ENCODE results near the gene TRAPPC3. TPM values are rescaled to one million over a fixed set of nuclear protein-coding genes. Genes with fewer than 3 reads are reported as not detected.
A peak's percentile ranks its signal among the peaks of the same experiment; 100 is the strongest.
"Not testable (repeated sequence)": the region's sequence is repeated elsewhere in the genome, so short reads cannot be mapped to it uniquely, and the experiment has no call there.

TRAPPC3 gene
- 54.6 TPM for total RNA-seq
- long read RNA-seq, transcript TRAPPC3-204 (5 exons, 1,265 nt): major isoform, 25 of 27 reads
- long read RNA-seq, partial matches to known transcripts: 0 of 27 reads
- long read RNA-seq, other reads (novel, unspliced or antisense): 0 of 27 reads

DNA sequence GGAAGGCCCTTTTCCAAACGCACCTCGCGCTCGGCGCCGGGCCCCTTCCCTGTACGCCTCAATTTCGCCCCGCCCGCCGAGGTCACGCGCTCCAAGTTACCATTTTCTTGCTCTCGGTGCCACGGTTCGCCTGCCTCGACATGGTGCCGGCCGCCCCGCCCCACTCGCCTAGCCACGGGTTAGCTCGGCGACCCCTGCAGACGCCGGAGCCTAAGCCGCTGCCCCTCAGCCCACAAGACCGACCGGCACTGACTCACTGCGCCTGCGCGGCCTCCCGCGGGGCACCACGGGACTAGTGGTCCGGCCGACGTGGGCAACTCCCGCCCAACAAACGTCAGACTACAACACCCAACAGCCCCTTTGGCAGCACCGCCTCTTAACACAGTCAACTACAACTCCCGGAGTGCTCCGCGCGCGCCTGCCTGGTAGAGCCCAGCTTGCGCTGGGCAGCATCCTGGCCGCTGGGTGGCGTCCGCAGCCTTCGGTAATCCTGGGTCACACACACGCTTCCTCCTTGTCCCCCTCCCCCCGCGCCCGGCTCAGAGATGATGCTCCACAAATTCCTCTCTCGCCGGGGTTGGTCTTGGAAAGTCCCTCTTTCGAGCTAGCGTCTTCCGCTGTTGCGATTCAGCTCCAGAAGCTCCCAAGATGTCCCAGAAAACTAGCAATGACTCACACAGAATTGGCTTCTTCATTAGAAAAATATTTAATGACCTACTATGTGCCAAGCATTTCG is at the start of gene TRAPPC3:
Gene TRAPPC3 (minus strand): TSS at position 250 of the 736 bp plus-strand sequence. CDS start 108 bp downstream, at position 142.
- peak within 1 kb of the TSS; percentile 100 for H3K27ac ChIP-seq (replicated peaks)
- no peaks in the 10 kb centered on the region for H3K27me3 ChIP-seq (ENCODE audit: low read depth)
- DNase-seq: peak; percentile 100
- no peaks in the 10 kb centered on the region for H3K9me3 ChIP-seq (replicated peaks)
- no peaks in the 10 kb centered on the region for H3K36me3 ChIP-seq
- peak within 1 kb of the TSS; percentile 97 for H3K4me3 ChIP-seq
- TF ChIP-seq, protein P1, sequence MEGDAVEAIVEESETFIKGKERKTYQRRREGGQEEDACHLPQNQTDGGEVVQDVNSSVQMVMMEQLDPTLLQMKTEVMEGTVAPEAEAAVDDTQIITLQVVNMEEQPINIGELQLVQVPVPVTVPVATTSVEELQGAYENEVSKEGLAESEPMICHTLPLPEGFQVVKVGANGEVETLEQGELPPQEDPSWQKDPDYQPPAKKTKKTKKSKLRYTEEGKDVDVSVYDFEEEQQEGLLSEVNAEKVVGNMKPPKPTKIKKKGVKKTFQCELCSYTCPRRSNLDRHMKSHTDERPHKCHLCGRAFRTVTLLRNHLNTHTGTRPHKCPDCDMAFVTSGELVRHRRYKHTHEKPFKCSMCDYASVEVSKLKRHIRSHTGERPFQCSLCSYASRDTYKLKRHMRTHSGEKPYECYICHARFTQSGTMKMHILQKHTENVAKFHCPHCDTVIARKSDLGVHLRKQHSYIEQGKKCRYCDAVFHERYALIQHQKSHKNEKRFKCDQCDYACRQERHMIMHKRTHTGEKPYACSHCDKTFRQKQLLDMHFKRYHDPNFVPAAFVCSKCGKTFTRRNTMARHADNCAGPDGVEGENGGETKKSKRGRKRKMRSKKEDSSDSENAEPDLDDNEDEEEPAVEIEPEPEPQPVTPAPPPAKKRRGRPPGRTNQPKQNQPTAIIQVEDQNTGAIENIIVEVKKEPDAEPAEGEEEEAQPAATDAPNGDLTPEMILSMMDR (IDR thresholded peaks at IDR 0.05; ENCODE audit: borderline replicate concordance): peak; percentile 98
- H3K4me1 ChIP-seq: peaks cover 65% of the 10 kb centered on the region
- intact Hi-C loops (cut with micrococcal nuclease): loop anchor here (10.0 kb wide), 1 partner anchor 135 kb away; no protein-coding TSS in a partner anchor

DNA sequence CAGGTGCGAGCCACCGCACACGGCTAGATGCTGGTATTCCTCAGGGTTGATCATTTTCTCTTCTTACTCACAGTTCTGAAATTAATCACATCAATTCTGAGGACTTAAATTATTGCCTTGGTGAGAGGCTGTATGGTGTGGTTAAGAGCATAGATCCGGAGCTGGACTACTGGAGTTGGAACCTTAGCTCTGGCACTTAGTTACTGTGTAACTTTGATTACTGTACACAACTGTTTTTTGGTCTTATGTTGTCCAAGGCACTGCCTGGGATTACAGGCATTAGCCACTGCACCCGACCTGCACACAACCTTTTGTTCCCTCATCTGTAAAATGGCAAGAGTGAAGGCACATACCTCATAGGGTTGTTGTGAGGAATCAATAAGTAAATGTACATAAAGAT is 49.4 kb upstream of the TRAPPC3 start:
- DNase-seq: no peak
- H3K36me3 ChIP-seq: no peaks in the 10 kb centered on the region
- TF ChIP-seq, protein P1 (IDR thresholded peaks at IDR 0.05; ENCODE audit: borderline replicate concordance): no peak
- peaks cover 32% of the 10 kb centered on the region for H3K4me1 ChIP-seq
- peak overlapping the region; percentile 95 for H3K27ac ChIP-seq (replicated peaks)
- no peak overlapping the region for H3K4me3 ChIP-seq
- no peaks in the 10 kb centered on the region for H3K27me3 ChIP-seq (ENCODE audit: low read depth)
- intact Hi-C loops (cut with micrococcal nuclease): no loop called here
- H3K9me3 ChIP-seq (replicated peaks): no peaks in the 10 kb centered on the region

DNA sequence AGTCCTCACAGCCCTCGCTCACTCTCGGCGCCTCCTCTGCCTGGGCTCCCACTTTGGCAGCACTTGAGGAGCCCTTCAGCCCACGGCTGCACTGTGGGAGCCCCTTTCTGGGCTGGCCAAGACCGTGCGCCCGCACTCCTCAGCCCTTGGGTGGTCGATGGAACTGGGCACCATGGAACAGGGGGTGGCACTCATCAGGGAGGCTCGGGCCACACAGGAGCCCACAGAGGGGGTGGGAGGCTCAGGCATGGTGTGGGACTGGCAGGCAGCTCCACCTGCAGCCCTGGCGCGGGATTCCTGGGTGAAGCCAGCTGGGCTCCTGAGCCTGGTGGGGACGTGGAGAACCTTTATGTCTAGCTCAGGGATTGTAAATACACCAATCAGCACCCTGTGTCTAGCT is 47.5 kb upstream of the TRAPPC3 start:
- H3K9me3 ChIP-seq (replicated peaks); intact Hi-C loops (cut with micrococcal nuclease); H3K4me3 ChIP-seq; DNase-seq; H3K27ac ChIP-seq (replicated peaks); H3K36me3 ChIP-seq; H3K27me3 ChIP-seq (ENCODE audit: low read depth): not testable (repeated sequence)
- H3K4me1 ChIP-seq: peaks cover 24% of the 10 kb centered on the region

DNA sequence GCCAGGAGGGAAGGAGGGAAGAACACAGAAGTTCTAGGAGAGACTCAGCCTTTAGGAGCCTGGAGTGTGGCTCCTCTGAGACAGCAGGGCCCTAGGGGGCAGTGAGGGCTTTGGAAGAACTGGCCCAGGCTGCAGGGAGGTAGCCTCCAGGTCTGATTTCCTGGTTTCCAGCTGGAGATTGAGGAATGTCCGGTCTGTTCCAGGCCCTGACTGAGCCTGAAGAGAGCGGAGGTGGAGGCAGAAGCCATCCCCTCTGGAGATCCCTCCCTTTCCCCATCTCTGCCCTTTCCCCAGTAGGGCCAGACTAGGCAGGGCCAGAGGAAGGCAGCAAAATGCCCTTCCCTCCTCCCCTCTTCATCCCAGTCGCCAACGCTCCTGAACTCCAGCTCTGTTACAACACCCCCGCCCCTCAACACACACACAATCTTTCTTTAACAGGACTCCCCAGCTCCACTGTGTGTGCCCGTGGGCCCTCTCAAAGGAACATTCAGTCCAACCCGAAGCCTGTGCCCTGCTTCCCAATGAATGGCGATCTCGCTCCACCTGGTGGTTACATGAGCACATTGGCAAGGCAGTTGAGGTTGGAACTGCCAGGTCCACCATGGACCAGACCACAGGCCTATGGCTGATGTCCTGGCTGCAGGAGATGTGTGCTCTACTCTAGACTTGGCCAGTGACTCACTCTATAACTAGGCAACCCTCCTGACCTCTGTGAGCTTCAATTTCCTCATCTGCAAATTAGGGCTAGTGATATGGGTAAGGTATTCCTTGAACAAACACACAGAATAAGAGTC is 38.7 kb upstream of the TRAPPC3 start:
- no peaks in the 10 kb centered on the region for H3K27me3 ChIP-seq (ENCODE audit: low read depth)
- intact Hi-C loops (cut with micrococcal nuclease): no loop called here
- peak overlapping the region; percentile 84 for H3K27ac ChIP-seq (replicated peaks)
- H3K4me1 ChIP-seq: peaks cover 11% of the 10 kb centered on the region
- no peak overlapping the region for H3K4me3 ChIP-seq
- no peaks in the 10 kb centered on the region for H3K36me3 ChIP-seq
- DNase-seq: peak; percentile 82
- TF ChIP-seq, protein P1 (IDR thresholded peaks at IDR 0.05; ENCODE audit: borderline replicate concordance): peak; percentile 92
- no peaks in the 10 kb centered on the region for H3K9me3 ChIP-seq (replicated peaks)

DNA sequence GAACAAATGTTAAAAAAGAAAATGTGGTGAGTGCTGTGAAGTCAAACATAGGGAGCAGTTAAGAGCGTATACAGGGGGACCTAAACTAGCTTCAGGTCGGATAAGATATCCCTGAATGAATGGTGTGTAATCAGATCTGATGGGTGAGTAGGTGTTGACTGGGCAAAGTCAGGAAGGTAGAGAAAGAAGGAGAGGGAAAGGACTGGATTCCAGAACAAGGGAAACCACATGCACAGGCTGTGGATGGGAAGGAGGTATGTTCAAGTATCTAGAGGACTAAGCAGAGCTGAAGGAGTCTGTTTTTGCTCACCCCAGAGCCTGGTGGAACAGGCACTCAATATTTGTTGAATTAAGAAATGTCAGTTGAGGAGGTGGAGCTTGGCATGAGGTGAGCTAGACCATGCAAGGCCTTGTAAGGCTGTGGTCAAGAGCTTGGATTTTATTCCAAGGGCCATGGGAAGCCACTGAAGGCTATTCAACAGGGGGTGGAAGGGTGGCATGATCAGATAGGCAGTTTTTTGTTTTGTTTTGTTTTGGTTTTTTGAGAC is 34.1 kb upstream of the TRAPPC3 start:
- intact Hi-C loops (cut with micrococcal nuclease): no loop called here
- H3K27ac ChIP-seq (replicated peaks): peak overlapping the region; percentile 11
- H3K9me3 ChIP-seq (replicated peaks): no peaks in the 10 kb centered on the region
- DNase-seq: no peak
- peaks cover 36% of the 10 kb centered on the region for H3K36me3 ChIP-seq
- no peak overlapping the region for H3K4me3 ChIP-seq
- H3K4me1 ChIP-seq: peaks cover 24% of the 10 kb centered on the region
- TF ChIP-seq, protein P1 (IDR thresholded peaks at IDR 0.05; ENCODE audit: borderline replicate concordance): no peak
- no peaks in the 10 kb centered on the region for H3K27me3 ChIP-seq (ENCODE audit: low read depth)

All from left ventricle myocardium inferior (tissue), 1 donor.